Breast epithelium (tissue), 4 donors: Measurements from ENCODE around the gene STAB2. TPM values are rescaled to one million over a fixed set of nuclear protein-coding genes. Genes with fewer than 3 reads are reported as not detected.

ENCODE experiments used
- DNase-seq, 2 donors: peaks; one replicate each; pipeline ENCODE4 v3.0.0-alpha.2; 2019; ENCODE audit warnings: low spot score in 2 of 2
- H3K27ac ChIP-seq, 2 donors: fragments of 200-600 bp; sonication (generic) in 1 of 2; one replicate each; pipeline ENCODE4 v1.5.1; 2016 to 2019; ENCODE audit warnings: mild to moderate bottlenecking in 1 of 2
- H3K27me3 ChIP-seq, 2 donors: fragments of 200-600 bp; sonication (generic) in 1 of 2; one replicate each; pipeline versions ENCODE4 v1.5.1 to v1.6.0; 2017 to 2019; ENCODE audit warnings: control low read depth in 1 of 2, mild to moderate bottlenecking in 1 of 2
- H3K36me3 ChIP-seq: fragments of 200-600 bp; one replicate; pipeline ENCODE4 v1.5.1; 2019
- H3K4me1 ChIP-seq, 2 donors: fragments of 200-600 bp; sonication (generic); one replicate each; pipeline ENCODE4 v1.5.1; 2016 to 2019; ENCODE audit warnings: control low read depth in 1 of 2
- H3K4me3 ChIP-seq, 3 donors: fragments of 200-600 bp; sonication (generic); 1 replicate in 2 of 3; 2 replicates in 1 of 3; pipeline ENCODE4 v1.5.1; 2016 to 2019; ENCODE audit warnings: mild to moderate bottlenecking in 3 of 3, moderate library complexity in 2 of 3
- H3K9me3 ChIP-seq, 2 donors: fragments of 200-600 bp; sonication (generic) in 1 of 2; one replicate each; pipeline ENCODE4 v1.5.1; 2016 to 2019; ENCODE audit warnings: control low read depth in 1 of 2
- CTCF ChIP-seq, 3 donors: fragments of 450-650 bp; IDR thresholded peaks; one replicate each; pipeline ENCODE4 v1.5.1; 2016 to 2017; ENCODE audit warnings: antibody characterized with exemption in 3 of 3, mild to moderate bottlenecking in 3 of 3, moderate library complexity in 3 of 3
- POLR2A ChIP-seq: fragments of 450-650 bp; IDR thresholded peaks from one replicate; pipeline ENCODE4 v1.6.1; 2016; ENCODE audit warnings: antibody characterized with exemption, mild to moderate bottlenecking, moderate library complexity
- POLR2AphosphoS5 ChIP-seq, 3 donors: sonication (generic); formaldehyde crosslinking; IDR thresholded peaks; one replicate each; pipeline ENCODE4 v1.6.1; 2017; ENCODE audit warnings: antibody characterized with exemption in 3 of 3
- intact Hi-C: fragments of 100-400 bp; cut with DNase I; formaldehyde crosslinking; loops from one replicate; pipeline ENCODE4 v1.15.1; 2023; ENCODE audit warnings: low total_unique reads
- total RNA-seq, 3 donors: library from RNA; depleted of rRNA; stranded (reverse); fragments of >200 nt; gene quantifications; one replicate each; pipeline ENCODE4 v1.1.0, GENCODE V29; 2016

STAB2 gene
- total RNA-seq, 3 donors from 2014 or later, result under 0.01 to 2.5 (median 0.16) TPM

- Histone ChIP-seq H3K4me1 (no peaks in the 10 kb centered on the region), H3K27me3 (no peaks in the 10 kb centered on the region), H3K36me3 (no peaks in the 10 kb centered on the region), H3K4me3 (no peak overlapping the region), H3K9me3 (no peaks in the 10 kb centered on the region), H3K27ac (no peak overlapping the region)
- no peak for TF ChIP-seq POLR2A
- TF ChIP-seq CTCF (IDR thresholded peaks at IDR 0.05), result no peak
- TF ChIP-seq POLR2AphosphoS5 (IDR thresholded peaks at IDR 0.05), result no peak
- intact Hi-C loops, result no loop called here
- no peak for DNase-seq
Measured at GRCh38 chr12:103654816-103655215, 67.7 kb downstream of the STAB2 start.

GRCh38 chr12:103656291-103656690 lies 69.2 kb downstream of the STAB2 start:
- Histone ChIP-seq H3K27ac (no peak overlapping the region), H3K4me1 (no peaks in the 10 kb centered on the region), H3K4me3 (no peak overlapping the region), H3K9me3 (no peaks in the 10 kb centered on the region), H3K36me3 (no peaks in the 10 kb centered on the region), H3K27me3 (no peaks in the 10 kb centered on the region)
- DNase-seq, result no peak
- TF ChIP-seq CTCF (IDR thresholded peaks at IDR 0.05) (no peak), POLR2A (no peak), POLR2AphosphoS5 (IDR thresholded peaks at IDR 0.05) (no peak)
- intact Hi-C loops, result no loop called here

GRCh38 chr12:103657331-103657730 lies 70.3 kb downstream of the STAB2 start:
- intact Hi-C loops, result no loop called here
- no peak for DNase-seq
- no peak for TF ChIP-seq POLR2A
- no peak for TF ChIP-seq POLR2AphosphoS5 (IDR thresholded peaks at IDR 0.05)
- no peak for TF ChIP-seq CTCF (IDR thresholded peaks at IDR 0.05)

GRCh38 chr12:103664626-103665025 lies 77.6 kb downstream of the STAB2 start:
- TF ChIP-seq POLR2AphosphoS5 (IDR thresholded peaks at IDR 0.05) (no peak), POLR2A (no peak), CTCF (IDR thresholded peaks at IDR 0.05) (no peak)

More at GRCh38 chr12:103657331-103657730, 70.3 kb downstream of the STAB2 start:
- no peaks in the 10 kb centered on the region for H3K9me3 ChIP-seq
- H3K4me3 ChIP-seq, result no peak overlapping the region
- H3K27me3 ChIP-seq, result no peaks in the 10 kb centered on the region
- no peaks in the 10 kb centered on the region for H3K4me1 ChIP-seq
- no peak overlapping the region for H3K27ac ChIP-seq
- no peaks in the 10 kb centered on the region for H3K36me3 ChIP-seq

GRCh38 chr12:103665971-103666370 lies 78.9 kb downstream of the STAB2 start:
- Histone ChIP-seq H3K9me3 (no peaks in the 10 kb centered on the region), H3K27ac (no peak overlapping the region), H3K36me3 (no peaks in the 10 kb centered on the region), H3K4me1 (no peaks in the 10 kb centered on the region), H3K4me3 (no peak overlapping the region), H3K27me3 (no peaks in the 10 kb centered on the region)
- intact Hi-C loops, result no loop called here
- no peak for DNase-seq
- TF ChIP-seq CTCF (IDR thresholded peaks at IDR 0.05), result no peak
- no peak for TF ChIP-seq POLR2A
- TF ChIP-seq POLR2AphosphoS5 (IDR thresholded peaks at IDR 0.05), result no peak

More at GRCh38 chr12:103664626-103665025, 77.6 kb downstream of the STAB2 start:
- Histone ChIP-seq H3K27me3 (no peaks in the 10 kb centered on the region), H3K4me1 (no peaks in the 10 kb centered on the region), H3K27ac (no peak overlapping the region), H3K4me3 (no peak overlapping the region), H3K36me3 (no peaks in the 10 kb centered on the region), H3K9me3 (no peaks in the 10 kb centered on the region)
- DNase-seq, result no peak
- intact Hi-C loops, result no loop called here
